Measurements from ENCODE around the gene TMEM131. TPM values are rescaled to one million over a fixed set of nuclear protein-coding genes. Genes with fewer than 3 reads are reported as not detected.

Gene TMEM131
- total and polyA plus RNA-seq, 7 donors, result 4.8 to 37.5 (median 24.3) TPM

DNA sequence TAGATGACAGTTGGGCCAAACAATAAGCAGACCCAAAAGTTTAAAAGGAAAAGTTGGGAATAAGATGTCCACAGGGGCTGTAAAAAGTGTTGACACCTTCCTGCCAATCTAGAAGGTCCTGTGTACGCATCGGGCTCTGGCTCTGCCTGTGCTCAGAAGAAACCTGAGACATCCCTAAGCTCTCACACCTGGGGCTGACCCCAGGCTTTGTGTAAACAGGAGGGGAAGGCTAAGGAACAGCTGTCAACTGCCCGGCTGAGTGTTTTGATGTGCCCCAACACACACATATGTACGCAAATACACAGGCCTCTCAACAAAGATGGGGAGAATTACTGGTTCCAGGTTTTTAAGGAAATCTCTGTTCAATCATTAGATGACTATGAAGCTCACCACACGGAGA lies 59.5 kb downstream of the TMEM131 start:
- intact Hi-C loops (cut with DNase I), result loop anchor here (10.0 kb wide), 1 partner anchor 59 kb away; the partner anchor contains the start of gene TMEM131
- H3K27me3 ChIP-seq, result no peaks in the 10 kb centered on the region
- no peak for TF ChIP-seq POLR2AphosphoS5 (IDR thresholded peaks at IDR 0.05)
- no peak for TF ChIP-seq EP300 (IDR thresholded peaks at IDR 0.05)
- no peak for TF ChIP-seq CTCF (IDR thresholded peaks at IDR 0.05)
- TF ChIP-seq POLR2A (IDR thresholded peaks at IDR 0.05), result no peak
- H3K4me1 ChIP-seq, result peaks cover 0 to 49% (median 31%) of the 10 kb centered on the region in 4 donors
- no peak overlapping the region for H3K27ac ChIP-seq
- no peaks in the 10 kb centered on the region for H3K36me3 ChIP-seq
- DNase-seq, result no peak
- H3K4me3 ChIP-seq, result no peak overlapping the region
- 24 to 43% methylated on average over 5 of the region's 5 CpGs for WGBS, 2 donors
- H3K9me3 ChIP-seq, result peaks cover 0 to 4% (median 0%) of the 10 kb centered on the region in 4 donors

GRCh38 chr2:97935719-97936161 lies 60.0 kb downstream of the TMEM131 start:
- Histone ChIP-seq H3K4me1 (peaks cover 0 to 53% (median 35%) of the 10 kb centered on the region in 4 donors), H3K9me3 (peaks cover 0 to 4% (median 0%) of the 10 kb centered on the region in 4 donors), H3K36me3 (no peaks in the 10 kb centered on the region), H3K27me3 (no peaks in the 10 kb centered on the region), H3K27ac (no peak overlapping the region), H3K4me3 (no peak overlapping the region)
- intact Hi-C loops (cut with DNase I), result loop anchor here (10.0 kb wide), 1 partner anchor 59 kb away; the partner anchor contains the start of gene TMEM131
- TF ChIP-seq POLR2A (IDR thresholded peaks at IDR 0.05) (no peak), EP300 (IDR thresholded peaks at IDR 0.05) (no peak), CTCF (IDR thresholded peaks at IDR 0.05) (no peak), POLR2AphosphoS5 (IDR thresholded peaks at IDR 0.05) (no peak)
- no peak for DNase-seq
- 7 to 14% methylated on average over 2 of the region's 2 CpGs for WGBS, 2 donors

GRCh38 chr2:97932975-97933662 lies 62.6 kb downstream of the TMEM131 start:
- peaks cover 0 to 4% (median 0%) of the 10 kb centered on the region in 4 donors for H3K9me3 ChIP-seq
- intact Hi-C loops (cut with DNase I), result loop anchor here (10.0 kb wide), 1 partner anchor 62 kb away; the partner anchor contains the start of gene TMEM131
- no peak overlapping the region for H3K27ac ChIP-seq
- no peaks in the 10 kb centered on the region for H3K27me3 ChIP-seq
- 83 to 86% methylated on average over 4 of the region's 4 CpGs for WGBS, 2 donors
- no peak for DNase-seq
- H3K4me3 ChIP-seq, result no peak overlapping the region
- no peak for TF ChIP-seq EP300 (IDR thresholded peaks at IDR 0.05)
- TF ChIP-seq POLR2AphosphoS5 (IDR thresholded peaks at IDR 0.05), result no peak
- no peak for TF ChIP-seq CTCF (IDR thresholded peaks at IDR 0.05)
- TF ChIP-seq POLR2A (IDR thresholded peaks at IDR 0.05), result no peak
- H3K4me1 ChIP-seq, result peaks cover 0 to 65% (median 42%) of the 10 kb centered on the region in 4 donors
- H3K36me3 ChIP-seq, result no peaks in the 10 kb centered on the region

- Histone ChIP-seq H3K4me3 (no peak overlapping the region), H3K27me3 (no peaks in the 10 kb centered on the region), H3K27ac (no peak overlapping the region), H3K9me3 (no peaks in the 10 kb centered on the region), H3K4me1 (peaks cover 0 to 61% (median 41%) of the 10 kb centered on the region in 4 donors), H3K36me3 (no peaks in the 10 kb centered on the region)
- intact Hi-C loops (cut with DNase I), result loop anchor here (10.0 kb wide), 1 partner anchor 63 kb away; the partner anchor contains the start of gene TMEM131
- TF ChIP-seq POLR2A (IDR thresholded peaks at IDR 0.05) (no peak), CTCF (IDR thresholded peaks at IDR 0.05) (no peak), EP300 (IDR thresholded peaks at IDR 0.05) (no peak), POLR2AphosphoS5 (IDR thresholded peaks at IDR 0.05) (no peak)
- DNase-seq, result no peak
These were observed 63.9 kb downstream of the TMEM131 start for GRCh38 chr2:97931858-97932225.

All from sigmoid colon (tissue), 7 donors.